IPS-15b (cell line): Measurements from ENCODE around the gene AK8.

Experiments used
- H3K27me3 ChIP-seq: one replicate; pipeline ENCODE4 v1.6.1; 2013; ENCODE audit warnings: low read length; ENCODE audit not compliant: control insufficient read depth, insufficient read depth
- H3K36me3 ChIP-seq: one replicate; pipeline ENCODE4 v1.6.1; 2013; ENCODE audit warnings: low read length; ENCODE audit not compliant: control insufficient read depth, insufficient read depth
- H3K4me1 ChIP-seq: one replicate; pipeline ENCODE4 v1.6.1; 2013; ENCODE audit warnings: mild to moderate bottlenecking, low read length; ENCODE audit not compliant: control insufficient read depth, insufficient read depth
- H3K4me3 ChIP-seq: one replicate; pipeline ENCODE4 v1.5.1; 2013; ENCODE audit warnings: low read depth, low read length
- H3K9ac ChIP-seq: one replicate; pipeline ENCODE4 v1.6.1; 2013; ENCODE audit warnings: low read depth, mild to moderate bottlenecking, low read length
- H3K9me3 ChIP-seq: one replicate; pipeline ENCODE4 v1.6.1; 2013; ENCODE audit warnings: mild to moderate bottlenecking, low read length; ENCODE audit not compliant: control insufficient read depth, insufficient read depth

The AK8 gene

DNA sequence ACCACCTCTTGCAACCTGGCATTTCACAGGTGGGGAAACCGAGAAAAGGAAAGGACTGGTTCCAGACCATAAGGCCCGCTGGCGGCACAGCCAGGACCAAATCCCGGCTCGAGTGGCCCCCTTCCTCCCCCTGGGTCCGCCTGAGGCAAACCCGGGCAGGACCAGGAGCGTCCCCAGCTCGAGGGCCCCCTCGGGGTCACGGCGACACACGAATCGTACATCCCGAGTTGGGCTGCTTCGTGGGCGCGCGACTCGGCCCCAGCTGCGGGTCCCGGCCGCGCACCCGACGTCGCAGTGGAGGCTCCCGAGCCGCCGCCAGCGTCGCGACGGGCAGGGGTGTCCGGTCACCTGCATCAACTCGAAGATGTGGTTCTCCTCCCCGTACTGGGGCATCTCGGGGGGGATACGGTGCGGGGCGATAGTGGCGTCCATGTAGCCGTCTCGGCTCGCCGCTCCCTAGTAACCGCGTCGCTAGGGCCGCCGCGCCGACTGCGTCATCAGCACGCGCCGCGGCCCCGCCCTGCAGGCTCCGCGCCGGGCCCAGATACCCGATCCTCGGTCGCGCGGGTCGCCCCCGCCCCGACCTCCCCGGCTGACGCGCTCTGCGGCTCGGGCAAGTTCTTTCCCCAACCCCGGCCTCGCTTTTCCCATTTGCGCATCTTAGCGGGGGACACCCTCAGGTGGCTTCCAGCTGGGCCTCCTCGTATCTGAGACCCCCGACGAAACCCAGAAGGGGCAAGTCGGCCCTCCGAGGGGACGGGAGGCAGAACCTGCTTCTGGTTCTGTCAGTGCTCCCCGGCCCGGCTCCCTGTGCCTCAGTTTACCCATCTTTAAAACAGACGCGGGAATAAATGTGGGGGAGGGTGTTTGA is at the start of gene AK8:
AK8 (minus strand) TSS at position 461 of the 871 bp plus-strand sequence; CDS start at position 432, 29 bp downstream.
- Histone ChIP-seq H3K27me3 (peaks cover 17% of the 10 kb centered on the region), H3K4me3 (peak within 1 kb of the TSS; percentile 92), H3K9me3 (no peaks in the 10 kb centered on the region), H3K4me1 (no peaks in the 10 kb centered on the region), H3K36me3 (no peaks in the 10 kb centered on the region), H3K9ac (no peak within 1 kb of the TSS)

DNA sequence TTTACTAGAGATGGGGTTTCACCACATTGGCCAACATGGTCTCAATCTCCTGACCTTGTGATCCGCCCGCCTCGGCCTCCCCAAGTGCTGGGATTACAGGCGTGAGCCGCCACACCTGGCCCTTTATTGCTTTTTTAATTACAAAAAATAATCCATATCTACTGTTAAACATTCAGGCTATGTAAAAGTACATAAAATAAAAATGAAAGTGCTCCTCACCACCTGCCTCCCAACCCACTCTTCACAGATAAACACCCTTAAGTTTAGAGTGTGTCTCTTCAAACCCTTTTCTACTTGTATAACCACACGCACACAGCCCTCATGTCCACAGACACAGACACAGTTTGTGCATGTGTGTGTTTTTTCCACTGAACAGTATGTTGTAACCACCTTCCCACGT is 49.6 kb upstream of the AK8 start:
- Histone ChIP-seq H3K4me3 (no peak overlapping the region), H3K27me3 (no peaks in the 10 kb centered on the region), H3K36me3 (peaks cover 2% of the 10 kb centered on the region)

DNA sequence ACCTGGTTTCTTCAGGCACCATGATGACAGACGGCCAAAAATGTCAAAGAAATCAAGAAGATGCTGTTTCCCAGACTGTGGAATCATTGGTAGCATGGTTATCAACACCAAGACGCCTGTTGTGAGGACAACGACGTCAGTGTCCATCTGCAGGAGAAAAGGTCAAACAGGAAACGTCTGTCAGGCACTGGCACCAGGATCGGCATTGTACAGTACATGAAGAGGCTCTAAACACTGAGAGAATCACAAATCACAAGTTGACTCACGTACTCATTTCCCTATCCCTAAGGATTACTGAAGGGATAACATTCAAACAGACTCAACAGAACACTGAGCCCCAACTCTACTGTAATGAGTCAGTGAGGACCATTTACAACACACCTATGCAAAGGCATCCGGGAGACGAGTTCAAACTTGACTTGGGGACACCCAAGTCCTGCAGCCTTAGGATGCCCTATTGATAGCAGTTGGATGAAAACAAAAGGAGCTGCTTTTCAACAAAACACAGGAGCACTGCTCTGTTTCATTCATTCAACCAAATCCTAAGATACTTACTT is 45.3 kb upstream of the AK8 start:
- no peaks in the 10 kb centered on the region for H3K27me3 ChIP-seq
- H3K4me3 ChIP-seq, result no peak overlapping the region
- H3K9ac ChIP-seq, result no peak overlapping the region
- H3K4me1 ChIP-seq, result no peaks in the 10 kb centered on the region
- H3K9me3 ChIP-seq, result no peaks in the 10 kb centered on the region
- peaks cover 23% of the 10 kb centered on the region for H3K36me3 ChIP-seq

More for the DNA sequence above, 49.6 kb upstream of the AK8 start:
- Histone ChIP-seq H3K4me1 (no peaks in the 10 kb centered on the region), H3K9ac (no peak overlapping the region), H3K9me3 (no peaks in the 10 kb centered on the region)

DNA sequence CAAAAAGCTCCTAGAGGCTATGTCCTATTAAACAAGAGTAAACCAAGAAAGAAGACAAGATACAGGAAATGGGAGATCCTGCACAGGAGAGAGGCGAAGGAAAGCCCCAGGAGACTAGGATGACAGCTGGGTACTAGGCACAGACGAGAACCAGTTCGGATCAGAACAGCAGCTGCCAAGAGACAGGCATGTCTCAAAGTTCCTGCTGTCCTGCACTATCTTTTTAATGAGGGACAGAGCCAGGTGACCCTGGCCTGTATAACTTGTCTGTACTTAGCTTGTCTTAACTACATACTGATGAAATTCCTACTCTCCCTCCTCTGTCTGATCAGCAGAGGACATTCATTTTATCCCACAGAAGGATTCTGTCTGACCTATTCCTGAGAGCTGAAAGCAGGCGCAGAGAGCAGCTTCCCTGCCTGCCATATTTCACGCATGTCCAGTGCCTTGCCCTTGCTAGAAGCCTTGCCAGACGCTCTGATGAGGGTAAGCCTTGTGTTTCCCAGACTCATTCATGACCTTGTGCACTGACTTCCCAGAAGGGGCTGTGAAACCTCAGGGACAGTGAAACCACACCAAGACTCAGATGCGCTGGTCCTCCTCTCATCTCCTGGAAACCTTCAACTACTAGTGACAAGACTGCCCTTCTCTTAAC is 41.7 kb upstream of the AK8 start:
- Histone ChIP-seq H3K36me3 (peaks cover 26% of the 10 kb centered on the region), H3K4me1 (no peaks in the 10 kb centered on the region), H3K4me3 (no peak overlapping the region), H3K27me3 (no peaks in the 10 kb centered on the region), H3K9ac (no peak overlapping the region), H3K9me3 (no peaks in the 10 kb centered on the region)

DNA sequence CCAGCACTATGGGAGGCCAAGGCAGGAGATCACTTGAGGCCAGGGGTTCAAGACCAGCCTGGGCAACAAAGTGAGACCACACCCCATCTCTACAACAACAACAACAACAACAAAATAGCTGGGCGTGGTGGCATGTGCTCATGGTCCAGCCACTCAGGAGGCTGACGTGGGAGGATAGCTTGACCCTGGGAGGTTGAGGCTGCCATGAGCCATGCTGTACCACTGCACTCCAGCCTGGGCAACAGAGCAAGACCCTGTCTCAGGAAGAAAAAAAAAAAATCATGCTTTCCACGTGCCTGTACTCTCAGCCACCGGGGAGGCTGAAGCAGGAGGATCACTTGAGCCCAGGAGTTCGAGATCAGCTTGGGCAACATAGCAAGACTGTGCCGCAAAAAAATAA is 36.8 kb upstream of the AK8 start:
- Histone ChIP-seq H3K27me3 (no peaks in the 10 kb centered on the region), H3K36me3 (peaks cover 20% of the 10 kb centered on the region), H3K9ac (no peak overlapping the region), H3K9me3 (no peaks in the 10 kb centered on the region), H3K4me3 (no peak overlapping the region), H3K4me1 (no peaks in the 10 kb centered on the region)

DNA sequence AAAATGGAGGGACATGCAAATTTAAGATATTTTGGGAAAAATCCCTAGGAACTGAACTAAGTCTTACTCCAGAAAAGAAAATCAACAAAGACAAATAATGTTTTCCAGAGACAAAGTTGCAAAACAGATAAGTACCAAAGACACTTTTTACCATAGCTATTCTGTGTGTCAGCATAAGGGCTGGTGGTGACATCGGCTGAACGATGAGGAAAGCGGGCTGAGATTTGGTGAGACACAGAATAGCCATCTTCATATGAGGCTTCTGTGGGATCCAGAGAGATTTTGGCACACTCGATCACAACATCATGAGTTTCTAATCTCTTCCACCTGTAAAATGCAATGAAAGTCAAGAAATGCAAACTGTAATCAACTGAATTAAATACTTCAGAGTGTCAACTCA is 34.0 kb upstream of the AK8 start:
- H3K9me3 ChIP-seq, result no peaks in the 10 kb centered on the region
- no peaks in the 10 kb centered on the region for H3K27me3 ChIP-seq
- H3K4me3 ChIP-seq, result no peak overlapping the region
- no peaks in the 10 kb centered on the region for H3K4me1 ChIP-seq
- H3K36me3 ChIP-seq, result peaks cover 24% of the 10 kb centered on the region
- no peak overlapping the region for H3K9ac ChIP-seq

DNA sequence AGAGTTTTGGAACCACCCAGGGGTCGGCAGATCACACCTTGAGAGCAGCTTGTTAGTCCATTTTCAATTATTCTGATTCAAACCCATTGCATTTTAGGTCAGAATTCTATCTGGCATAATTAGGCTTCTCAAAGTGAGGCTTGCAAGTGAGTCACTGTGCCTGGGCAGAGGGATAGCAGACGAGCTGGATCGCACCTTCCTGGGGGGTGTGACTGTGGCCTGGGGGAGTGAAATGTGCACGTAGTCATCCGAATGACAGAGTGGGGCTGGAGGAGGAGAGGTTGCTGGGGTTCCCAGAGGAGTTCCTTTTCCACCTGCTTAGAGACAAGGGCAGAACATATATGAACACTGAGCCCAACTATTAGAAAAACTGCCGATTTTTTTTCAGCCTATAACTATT is 32.3 kb upstream of the AK8 start:
- no peaks in the 10 kb centered on the region for H3K9me3 ChIP-seq
- H3K9ac ChIP-seq, result no peak overlapping the region
- no peaks in the 10 kb centered on the region for H3K27me3 ChIP-seq
- no peak overlapping the region for H3K4me3 ChIP-seq
- H3K4me1 ChIP-seq, result no peaks in the 10 kb centered on the region
- H3K36me3 ChIP-seq, result peaks cover 21% of the 10 kb centered on the region

- no peaks in the 10 kb centered on the region for H3K27me3 ChIP-seq
- H3K4me1 ChIP-seq, result peaks cover 2% of the 10 kb centered on the region
- H3K9me3 ChIP-seq, result no peaks in the 10 kb centered on the region
- no peak overlapping the region for H3K9ac ChIP-seq
- H3K36me3 ChIP-seq, result peaks cover 23% of the 10 kb centered on the region
- H3K4me3 ChIP-seq, result no peak overlapping the region
These were observed 31.2 kb upstream of the AK8 start for GRCh38 chr9:132909311-132909710.

DNA sequence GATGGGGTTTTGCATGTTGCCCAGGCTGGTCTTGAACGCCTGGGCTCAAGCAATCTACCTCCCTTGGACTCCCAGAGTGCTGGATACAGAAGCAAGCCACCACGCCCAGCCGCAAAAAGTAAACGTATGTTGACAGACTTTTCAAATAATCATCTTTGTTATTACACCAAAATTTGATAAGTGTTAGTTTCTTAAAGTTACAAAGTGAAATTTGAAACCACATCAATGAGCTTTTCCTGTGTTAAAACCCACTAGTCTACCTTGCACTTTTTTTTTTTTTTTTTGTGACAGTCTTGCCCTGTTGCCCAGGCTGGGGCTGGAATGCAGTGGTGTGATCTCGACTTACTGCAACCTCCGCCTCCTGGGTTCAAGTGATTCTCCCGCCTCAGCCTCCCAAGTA is 30.6 kb upstream of the AK8 start:
- H3K9ac ChIP-seq, result no peak overlapping the region
- no peaks in the 10 kb centered on the region for H3K9me3 ChIP-seq
- H3K4me3 ChIP-seq, result no peak overlapping the region
- peaks cover 6% of the 10 kb centered on the region for H3K4me1 ChIP-seq
- no peaks in the 10 kb centered on the region for H3K27me3 ChIP-seq
- H3K36me3 ChIP-seq, result peaks cover 23% of the 10 kb centered on the region

DNA sequence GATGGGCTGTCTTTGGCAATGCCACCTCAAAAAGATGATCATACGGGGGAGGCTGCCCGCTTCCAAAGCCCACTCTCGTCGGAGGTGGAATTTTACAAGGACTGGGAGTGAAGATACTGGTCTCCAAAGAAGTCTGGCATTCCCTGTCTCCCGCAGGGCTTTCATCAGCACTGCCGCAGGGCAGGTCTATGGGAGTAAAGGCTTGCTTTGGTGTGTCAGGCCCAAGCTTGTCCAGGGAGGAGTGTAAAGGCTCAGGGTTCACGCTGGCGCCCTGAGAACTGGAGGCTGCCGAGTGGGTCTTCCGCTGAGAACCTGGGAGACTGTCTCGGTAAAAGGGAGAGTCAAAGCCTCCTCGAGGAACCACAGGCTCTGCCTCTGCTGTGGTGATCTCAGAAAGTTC is 27.6 kb upstream of the AK8 start:
- Histone ChIP-seq H3K36me3 (peaks cover 26% of the 10 kb centered on the region), H3K27me3 (no peaks in the 10 kb centered on the region), H3K9ac (no peak overlapping the region), H3K9me3 (no peaks in the 10 kb centered on the region), H3K4me1 (peaks cover 19% of the 10 kb centered on the region), H3K4me3 (no peak overlapping the region)

DNA sequence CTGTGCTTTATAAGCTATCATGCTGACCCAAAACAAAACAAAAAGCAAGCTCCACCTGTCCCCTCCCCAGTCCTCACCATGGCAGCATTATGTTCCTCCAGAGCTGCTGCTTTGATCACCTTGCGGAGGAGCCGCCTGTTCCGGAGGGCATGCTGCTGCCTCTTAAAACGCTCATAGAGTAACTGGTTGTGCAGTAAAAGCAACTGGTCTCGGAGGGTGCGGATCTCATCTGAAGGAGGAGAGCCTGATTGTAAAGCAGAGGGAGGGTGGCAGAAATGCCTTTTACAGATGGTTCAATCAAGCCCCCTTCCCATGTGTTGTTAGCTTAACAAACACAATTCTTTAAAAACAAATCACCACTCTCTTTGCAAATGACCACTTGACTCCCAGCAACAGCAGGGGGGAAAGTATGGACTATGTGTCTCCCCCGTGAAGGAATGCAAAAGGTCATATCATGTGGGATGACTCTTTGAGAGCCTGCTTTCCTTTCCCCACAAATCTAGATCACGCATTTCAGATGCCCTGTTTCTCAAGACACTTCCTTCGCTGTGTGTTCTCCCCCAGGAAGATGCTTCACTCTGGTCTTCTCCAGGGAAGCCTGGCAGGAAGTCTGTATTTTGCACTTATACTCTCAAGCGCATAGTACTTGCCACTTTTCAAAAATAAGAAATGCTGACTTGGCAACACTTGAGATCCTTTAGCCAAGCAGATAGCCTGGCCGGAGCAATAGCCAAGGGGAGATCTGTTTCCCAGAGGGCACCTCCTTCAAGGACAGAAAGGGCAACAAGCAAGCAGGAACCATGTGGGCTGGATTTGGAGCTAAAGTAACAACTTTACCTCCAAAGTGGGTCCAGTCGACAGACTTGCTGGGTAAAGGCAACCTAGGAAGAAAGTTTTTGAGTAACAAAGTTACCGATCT is 25.7 kb upstream of the AK8 start:
- peaks cover 17% of the 10 kb centered on the region for H3K36me3 ChIP-seq
- H3K4me3 ChIP-seq, result no peak overlapping the region
- no peaks in the 10 kb centered on the region for H3K27me3 ChIP-seq
- no peak overlapping the region for H3K9ac ChIP-seq
- H3K9me3 ChIP-seq, result no peaks in the 10 kb centered on the region
- peaks cover 19% of the 10 kb centered on the region for H3K4me1 ChIP-seq
